GM21529 (cell line): ENCODE results near the gene PTPRT.

Experiments
- ATAC-seq: cut with Tn5 transposase; IDR thresholded peaks from one replicate; pipeline ENCODE4 v1.9.1; 2021; ENCODE audit not compliant: unreplicated experiment

PTPRT gene

GRCh38 chr20:43123180-43123579, 66.5 kb downstream of the PTPRT start:
- ATAC-seq = no peak

DNA sequence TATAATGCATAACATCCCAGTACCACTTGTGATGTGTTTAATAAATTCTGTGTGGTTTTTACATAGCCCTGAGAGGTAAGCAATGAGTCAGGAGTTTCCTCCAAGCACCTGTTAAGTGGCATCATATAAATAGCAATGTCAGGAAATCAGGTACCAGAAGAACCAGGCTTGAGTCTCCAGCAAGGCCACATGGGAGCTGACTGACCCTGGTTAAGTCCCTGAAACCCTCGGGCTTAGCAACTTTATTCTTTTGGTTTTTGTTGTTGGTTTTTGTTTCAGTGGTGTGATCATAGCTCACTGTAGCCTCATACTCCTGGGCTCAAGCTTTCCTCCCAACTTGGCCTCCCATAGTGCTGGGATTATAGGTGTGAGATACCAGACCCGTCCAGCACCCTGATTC, 70.0 kb downstream of the PTPRT start:
- ATAC-seq = no peak

DNA sequence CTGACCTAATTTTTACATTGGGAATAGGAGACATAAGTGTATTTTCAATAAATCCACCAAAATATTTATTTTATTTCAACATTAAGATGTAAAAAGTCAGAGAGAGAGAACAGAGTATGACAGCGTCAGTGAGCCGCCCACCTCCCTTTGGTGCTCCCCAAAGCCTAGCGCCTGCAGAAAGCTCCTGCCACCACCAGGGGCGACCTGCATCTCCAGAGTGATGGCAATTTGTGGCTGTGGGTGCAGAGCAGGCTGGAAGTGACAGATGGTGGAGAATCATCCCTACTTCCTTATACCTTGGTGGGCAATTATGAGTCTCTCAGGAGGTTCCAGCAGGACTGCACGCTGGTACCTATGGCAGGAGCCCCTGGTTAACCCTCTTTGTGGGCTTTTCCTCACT, 87.3 kb downstream of the PTPRT start:
- ATAC-seq = no peak

- ATAC-seq = no peak
Measured at GRCh38 chr20:43096931-43097260, 92.8 kb downstream of the PTPRT start.

- no peak for ATAC-seq
Measured at GRCh38 chr20:43096126-43096930, 93.4 kb downstream of the PTPRT start.

- ATAC-seq = no peak
Measured at GRCh38 chr20:43095034-43095433, 94.7 kb downstream of the PTPRT start.

DNA sequence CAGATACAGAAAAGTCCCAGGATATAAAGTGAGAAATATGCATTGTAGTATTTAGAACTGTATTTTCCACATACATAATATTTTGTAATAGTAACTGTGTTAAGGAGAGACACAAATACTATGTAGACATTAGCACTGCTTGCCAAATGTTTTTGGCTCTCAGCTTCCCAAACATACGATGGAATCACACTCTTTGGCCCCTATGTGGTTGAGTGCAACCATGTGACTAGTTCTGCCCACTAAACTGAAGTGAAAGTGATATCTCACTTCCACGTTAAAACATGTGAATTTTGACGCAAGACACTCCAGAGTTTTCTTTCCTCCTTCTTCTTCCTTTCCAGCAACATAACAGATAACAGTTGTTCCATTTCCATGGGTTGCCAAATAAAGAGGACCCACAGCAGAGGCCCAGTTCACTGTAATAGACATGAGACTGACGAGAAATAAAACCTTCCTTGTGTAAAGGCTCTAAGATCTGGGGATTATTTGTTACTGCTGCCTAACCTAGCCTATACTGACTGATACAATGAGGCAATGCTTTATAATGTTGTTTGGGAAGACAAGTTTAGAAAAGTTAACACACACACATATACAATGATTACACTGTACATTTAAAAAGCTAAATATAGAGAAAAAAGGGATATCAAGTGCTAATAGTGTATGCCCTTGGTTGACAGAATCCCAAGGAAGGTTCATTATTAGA, 97.2 kb downstream of the PTPRT start:
- ATAC-seq = no peak

DNA sequence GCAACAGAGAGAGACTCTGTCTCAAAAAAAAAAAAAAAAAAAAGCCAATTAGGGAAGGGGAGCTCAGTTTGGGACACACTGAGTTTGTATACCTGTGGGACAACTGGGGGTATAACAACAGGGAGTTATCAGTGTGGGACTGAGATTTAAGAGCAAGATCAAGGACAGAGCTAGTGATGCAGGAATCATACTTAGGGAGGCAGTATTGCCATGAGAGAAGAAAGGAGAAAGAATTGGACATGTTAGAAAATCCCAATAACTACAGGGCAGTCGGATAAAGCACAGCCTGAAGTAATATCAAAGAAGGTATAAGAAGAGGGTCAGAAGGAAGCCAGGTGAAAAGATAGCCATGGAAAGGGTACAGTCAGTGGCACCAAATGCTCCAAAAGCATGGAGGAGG, 121.2 kb downstream of the PTPRT start:
- ATAC-seq = no peak

DNA sequence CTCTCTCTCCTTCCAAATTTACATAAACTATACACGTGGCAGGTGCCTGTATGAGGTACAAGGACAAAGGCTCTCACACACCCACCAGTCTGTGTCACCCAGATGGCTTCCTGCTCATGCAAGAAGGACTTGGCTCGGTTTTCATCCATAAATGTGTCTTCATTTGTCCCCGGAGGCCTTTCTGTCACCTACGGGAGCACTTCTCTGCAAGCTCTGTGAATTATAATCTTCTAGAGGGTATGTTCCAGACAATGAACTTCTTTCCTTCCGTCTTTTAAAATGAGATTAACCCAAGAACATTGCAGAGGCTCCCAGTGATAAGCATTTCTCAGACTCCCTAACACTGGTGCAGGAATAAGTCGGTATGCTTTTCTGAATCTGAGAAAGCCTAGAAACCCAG, 123.6 kb downstream of the PTPRT start:
- no peak for ATAC-seq

GRCh38 chr20:43065299-43065698, 124.4 kb downstream of the PTPRT start:
- no peak for ATAC-seq

GRCh38 chr20:43058077-43058476, 131.6 kb downstream of the PTPRT start:
- ATAC-seq = no peak

DNA sequence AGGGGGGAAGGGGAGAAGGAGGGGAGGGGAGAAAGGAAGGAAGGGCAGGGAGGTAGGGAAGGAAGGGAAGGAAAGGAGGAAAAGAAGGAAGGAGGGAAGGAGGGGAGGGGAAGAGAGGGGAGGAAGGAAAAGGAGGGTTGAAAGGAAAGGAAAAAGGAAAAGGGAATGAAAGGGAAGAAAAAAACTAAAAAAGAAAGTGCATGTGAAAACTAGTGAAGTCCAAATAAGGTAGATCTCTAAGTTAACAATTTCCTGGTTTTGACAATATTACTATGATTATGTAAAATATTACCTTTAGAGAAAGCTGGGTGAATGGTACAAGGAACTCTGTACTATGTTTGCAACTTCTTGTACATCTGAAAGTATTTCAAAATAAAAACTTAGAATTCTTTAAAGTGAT, 132.4 kb downstream of the PTPRT start:
- ATAC-seq = no peak

GRCh38 chr20:43055181-43055884, 134.4 kb downstream of the PTPRT start:
- no peak for ATAC-seq

- ATAC-seq = no peak
Measured at GRCh38 chr20:43052532-43052931, 137.2 kb downstream of the PTPRT start.

DNA sequence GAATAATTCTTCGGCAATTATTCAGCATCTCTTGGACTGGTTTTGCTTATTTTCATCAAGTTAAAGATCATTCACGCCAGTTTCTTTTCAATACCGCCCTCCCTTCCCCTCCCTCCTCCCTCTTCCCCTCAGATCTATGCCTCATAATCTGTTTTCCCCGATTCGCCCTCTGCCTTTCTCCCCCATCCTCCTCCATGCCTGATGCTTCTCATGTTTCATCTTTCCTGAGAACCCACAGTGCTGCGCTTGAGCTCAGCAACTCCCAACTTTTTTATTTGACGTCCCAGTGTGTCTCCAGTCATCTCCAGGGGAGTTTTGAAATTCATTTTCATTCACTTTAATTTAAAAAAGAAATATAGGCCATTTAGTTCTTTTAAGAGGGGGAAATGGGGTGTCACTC, 142.7 kb downstream of the PTPRT start:
- no peak for ATAC-seq

DNA sequence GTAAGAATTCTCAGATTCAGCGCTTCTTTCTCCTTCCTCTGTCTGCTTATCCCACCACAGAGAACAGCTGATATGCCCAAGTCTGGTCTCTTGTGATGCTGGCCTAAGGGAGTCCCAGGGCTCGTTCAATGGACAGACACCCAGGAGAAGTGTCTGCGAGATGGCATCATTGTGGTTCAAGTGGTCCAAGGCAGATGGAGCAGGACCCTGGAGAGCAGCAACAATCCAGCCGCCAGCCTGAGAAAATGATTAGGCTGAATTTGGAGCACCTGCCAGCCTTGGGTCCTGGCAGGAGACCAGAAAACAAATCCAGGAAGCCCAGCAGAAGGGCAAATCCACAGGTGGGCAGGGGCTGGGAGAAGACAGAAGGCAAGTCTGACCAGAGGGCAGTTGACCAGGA, 145.8 kb downstream of the PTPRT start:
- no peak for ATAC-seq

DNA sequence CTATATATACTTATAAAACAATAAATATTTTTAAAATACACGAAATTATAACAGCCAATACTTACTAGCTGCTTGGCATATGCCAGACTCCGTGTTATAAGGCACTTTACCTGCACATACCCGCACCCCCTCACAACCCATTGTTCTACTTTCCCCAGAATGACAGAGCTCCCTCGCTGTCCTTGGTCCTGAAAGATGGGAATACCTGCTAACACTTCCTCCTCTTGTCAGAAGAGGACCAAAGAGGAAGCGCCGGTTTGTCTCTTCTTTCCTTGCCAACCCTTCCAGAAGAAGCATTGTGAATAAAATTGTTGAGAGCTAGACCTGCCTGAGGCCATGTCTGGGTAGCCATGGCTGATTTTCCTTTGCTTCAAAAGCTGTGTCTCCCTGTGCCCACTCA, 149.3 kb downstream of the PTPRT start:
- no peak for ATAC-seq

GRCh38 chr20:43037605-43038309, 151.9 kb downstream of the PTPRT start:
- no peak for ATAC-seq

- no peak for ATAC-seq
Measured at GRCh38 chr20:43034981-43035724, 154.6 kb downstream of the PTPRT start.

GRCh38 chr20:43032459-43032858, 157.2 kb downstream of the PTPRT start:
- no peak for ATAC-seq

GRCh38 chr20:43029176-43029575, 160.5 kb downstream of the PTPRT start:
- ATAC-seq = no peak
